GM18505 (cell line): ENCODE measurements around the gene GOLGA3.
"Not testable (repeated sequence)": the region's sequence is repeated elsewhere in the genome, so short reads cannot be mapped to it uniquely, and the experiment has no call there.

Source experiments
- ATAC-seq: cut with Tn5 transposase; IDR thresholded peaks from one replicate; pipeline ENCODE4 v1.9.1; 2021; ENCODE audit not compliant: unreplicated experiment
- POLR2A ChIP-seq: IDR thresholded peaks from 4 replicates; pipeline ENCODE4 v1.6.1; 2011; ENCODE audit warnings: borderline replicate concordance; ENCODE audit not compliant: insufficient read depth, insufficient read length; ENCODE audit errors: extremely low read depth

Gene GOLGA3

DNA sequence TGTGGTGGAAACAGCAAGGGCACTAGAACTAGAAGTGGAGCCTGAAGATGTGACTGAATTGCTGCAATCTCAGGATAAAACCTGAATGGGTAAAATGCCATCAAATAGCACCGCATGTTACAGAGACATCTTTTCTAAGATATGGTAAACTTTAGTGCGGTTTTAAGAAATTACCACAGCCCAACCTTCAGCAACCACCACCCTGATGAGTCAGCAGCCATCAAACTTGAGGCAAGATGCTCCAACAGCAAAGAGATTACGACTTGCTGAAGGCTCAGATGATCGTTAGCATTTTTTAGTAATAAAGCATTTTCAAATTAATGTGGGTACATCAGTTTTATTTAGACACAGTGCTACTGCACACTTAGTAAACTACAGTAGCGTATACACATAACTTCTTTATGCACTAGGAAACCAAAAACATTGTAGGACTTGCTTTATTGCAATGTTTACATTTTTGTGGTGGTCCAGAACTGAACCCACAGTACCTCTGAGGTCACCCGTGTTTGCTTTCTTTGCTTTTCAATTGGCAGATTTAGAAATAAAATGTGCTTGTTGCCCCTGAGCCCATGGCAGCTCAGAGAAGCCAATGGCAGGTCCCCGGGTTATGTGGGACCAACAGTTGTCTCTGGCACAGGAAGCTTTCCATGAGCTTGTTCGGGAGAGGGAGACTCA is 15.9 kb downstream of the GOLGA3 start:
- no peak for ATAC-seq
- TF ChIP-seq POLR2A: no peak

DNA sequence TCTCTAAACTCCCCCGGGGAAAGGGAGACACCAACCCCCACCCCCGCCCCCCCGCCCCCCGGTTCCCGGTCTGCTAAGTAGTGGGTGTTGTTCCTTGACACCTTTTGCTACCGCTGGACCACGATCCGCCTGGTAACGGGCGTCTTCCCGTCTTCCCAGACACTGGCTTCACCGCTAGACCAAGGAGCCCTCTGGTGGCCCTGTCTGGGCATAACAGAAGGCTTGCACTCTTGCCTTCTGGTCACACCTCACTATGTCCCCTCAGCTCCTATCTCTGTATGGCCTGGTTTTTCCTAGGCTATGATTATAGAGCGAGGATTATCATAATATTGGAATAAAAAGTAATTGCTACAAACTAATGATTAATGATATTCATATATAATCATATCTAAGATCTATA is 19.3 kb downstream of the GOLGA3 start:
- not testable (repeated sequence) for ATAC-seq

DNA sequence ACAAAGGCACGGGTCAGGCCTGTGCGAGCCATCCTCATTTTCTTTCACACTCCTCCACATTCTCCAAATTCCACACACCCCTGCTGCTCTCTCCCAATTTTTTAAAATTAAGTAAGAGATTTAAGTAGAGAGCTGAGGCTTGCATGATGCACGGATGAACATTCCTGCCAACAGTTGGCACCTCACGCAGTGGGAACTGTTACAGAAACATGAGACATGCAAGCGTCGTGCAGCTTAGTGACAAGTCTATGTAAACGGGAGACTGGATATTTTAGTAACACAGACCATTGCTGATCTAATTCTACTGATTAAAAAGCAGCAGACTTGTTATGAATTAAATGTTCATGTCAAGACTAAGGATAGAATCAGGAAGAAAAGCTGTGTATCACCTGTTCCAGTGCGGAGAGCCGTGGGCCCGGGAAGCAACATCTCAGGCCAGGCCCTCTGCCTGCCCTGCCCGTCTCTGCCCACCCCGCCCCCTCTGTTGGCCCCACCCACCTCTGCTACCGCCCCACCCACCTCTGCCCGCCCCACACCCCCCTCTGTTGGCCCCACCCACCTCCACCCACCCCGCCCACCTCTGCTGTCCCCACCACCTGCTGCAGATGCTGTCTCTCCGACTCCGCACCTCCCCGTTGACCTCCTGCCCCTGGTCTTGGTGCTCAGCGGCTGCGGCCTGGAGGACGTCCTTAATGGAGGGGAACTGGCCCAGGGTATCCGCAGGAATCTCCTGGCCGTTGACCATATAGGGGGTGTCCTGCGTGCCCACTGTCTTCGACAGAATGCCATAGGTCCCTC is 21.2 kb downstream of the GOLGA3 start:
- ATAC-seq: no peak
- no peak for TF ChIP-seq POLR2A

DNA sequence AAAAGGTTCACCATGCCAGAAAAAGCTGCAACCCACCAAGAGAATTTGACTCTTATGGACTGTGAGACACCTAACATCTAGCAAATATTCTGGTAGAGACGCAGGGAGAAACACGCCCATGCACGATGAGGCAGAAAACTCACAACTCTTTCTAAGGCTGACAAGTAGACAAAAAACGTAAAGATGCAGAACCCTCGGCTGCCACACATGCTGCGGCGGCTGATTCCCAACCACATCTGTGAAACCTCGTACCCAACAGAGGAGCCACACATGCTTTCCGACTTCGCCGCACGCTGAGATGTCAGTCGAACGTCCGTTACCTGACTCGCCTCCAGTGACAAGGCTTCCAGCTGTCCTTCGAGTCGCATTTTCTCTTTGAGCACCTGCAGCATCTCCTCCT is 21.8 kb downstream of the GOLGA3 start:
- ATAC-seq: no peak
- TF ChIP-seq POLR2A: no peak

DNA sequence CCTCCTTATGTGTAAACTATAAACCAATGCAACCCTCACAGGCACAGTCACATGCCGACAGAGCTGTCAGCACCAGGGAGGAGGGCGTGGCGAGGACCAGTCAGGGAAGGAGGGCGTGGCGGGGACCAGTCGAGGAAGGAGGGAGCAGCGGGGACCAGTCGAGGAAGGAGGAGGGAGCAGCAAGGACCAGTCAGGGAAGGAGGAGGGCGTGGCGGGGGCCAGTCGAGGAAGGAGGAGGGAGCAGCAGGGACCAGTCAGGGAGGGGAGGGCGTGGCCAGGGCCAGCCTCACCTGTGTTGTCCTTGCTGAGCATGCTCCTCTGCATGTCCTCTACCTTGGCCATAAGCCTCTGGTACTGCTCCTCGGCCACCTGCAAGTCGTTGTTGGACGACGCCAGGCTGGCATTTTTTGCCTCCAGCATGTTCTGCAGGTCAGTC is 24.2 kb downstream of the GOLGA3 start:
- TF ChIP-seq POLR2A: no peak
- no peak for ATAC-seq

DNA sequence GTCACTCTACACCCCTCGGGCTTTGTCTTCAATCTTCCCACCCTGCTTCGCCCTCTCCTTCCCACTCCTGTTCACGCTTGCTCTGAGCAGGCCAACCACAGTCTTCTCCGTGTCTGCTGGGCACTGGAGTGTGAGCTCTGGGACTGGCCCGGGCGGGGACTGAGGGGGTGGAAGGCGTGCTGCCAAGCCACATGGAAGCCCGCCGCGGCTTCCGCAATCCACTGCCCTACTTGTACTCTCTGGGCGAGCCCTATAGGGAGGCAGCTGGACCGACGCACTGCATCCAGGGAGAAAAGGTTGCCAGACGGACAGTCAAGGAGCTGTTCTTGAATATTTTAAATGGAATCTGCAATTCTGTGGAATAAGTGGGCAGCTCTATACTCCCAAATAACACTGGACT is 24.8 kb downstream of the GOLGA3 start:
- no peak for ATAC-seq

DNA sequence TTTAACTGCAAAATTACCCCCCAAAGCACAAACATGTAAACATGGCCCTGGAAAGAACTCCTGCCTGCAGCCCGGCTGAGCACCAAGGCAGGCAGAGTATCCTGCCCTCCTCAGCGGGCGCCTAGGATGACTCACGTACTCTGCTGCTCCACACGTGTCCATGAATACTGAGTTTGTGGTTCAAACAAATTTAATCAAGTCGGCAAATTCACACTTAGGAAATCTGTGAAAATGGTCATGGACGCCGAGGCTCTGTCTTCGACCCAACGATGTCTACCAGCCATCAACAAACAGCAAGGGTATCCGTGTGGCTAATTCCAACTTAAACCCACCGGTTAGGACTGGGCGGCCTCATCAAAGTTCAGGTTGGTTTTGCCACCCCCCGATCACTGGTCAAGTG is 25.5 kb downstream of the GOLGA3 start:
- no peak for TF ChIP-seq POLR2A
- ATAC-seq: no peak

More for the DNA sequence above, 24.8 kb downstream of the GOLGA3 start:
- no peak for TF ChIP-seq POLR2A

DNA sequence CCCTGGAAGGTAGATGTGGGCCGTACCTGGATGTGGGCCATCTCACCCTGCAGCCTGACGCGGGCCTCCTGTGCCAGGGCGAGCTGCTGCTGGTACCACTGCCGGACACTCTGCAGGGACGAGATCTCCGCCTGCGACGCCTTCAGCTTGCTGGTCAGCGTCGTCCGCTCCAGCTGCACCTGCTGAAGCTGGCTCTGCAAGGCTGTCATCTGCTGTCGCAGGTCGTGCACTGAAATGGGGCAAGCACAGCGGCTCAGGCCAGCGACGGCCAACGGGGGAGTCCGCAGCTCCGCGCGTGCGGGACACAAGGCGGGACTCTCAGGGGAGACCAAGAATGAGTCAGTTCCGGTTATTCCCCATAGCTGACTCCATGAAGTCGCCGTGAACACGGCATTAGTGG is 26.9 kb downstream of the GOLGA3 start:
- no peak for TF ChIP-seq POLR2A
- no peak for ATAC-seq

DNA sequence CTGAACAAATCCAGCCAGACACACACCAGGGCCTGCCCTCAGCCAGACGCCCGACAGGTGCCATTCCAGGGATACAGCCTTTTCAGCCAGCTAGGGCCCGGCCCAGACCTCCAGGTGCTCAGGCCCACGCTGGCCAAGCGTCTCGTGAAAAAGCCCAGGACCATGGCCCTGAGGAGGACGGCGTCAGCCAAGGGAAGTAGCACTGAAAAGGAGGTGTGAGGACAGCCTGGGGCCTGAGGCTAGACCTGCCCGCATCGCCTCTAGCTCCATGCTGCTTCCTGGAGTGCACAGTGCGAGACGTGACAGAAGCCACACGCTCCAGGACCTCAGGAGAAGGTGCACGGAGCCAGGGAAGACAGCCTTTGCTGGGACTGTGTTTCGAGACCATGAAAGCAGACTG is 29.8 kb downstream of the GOLGA3 start:
- no peak for ATAC-seq
- TF ChIP-seq POLR2A: no peak

DNA sequence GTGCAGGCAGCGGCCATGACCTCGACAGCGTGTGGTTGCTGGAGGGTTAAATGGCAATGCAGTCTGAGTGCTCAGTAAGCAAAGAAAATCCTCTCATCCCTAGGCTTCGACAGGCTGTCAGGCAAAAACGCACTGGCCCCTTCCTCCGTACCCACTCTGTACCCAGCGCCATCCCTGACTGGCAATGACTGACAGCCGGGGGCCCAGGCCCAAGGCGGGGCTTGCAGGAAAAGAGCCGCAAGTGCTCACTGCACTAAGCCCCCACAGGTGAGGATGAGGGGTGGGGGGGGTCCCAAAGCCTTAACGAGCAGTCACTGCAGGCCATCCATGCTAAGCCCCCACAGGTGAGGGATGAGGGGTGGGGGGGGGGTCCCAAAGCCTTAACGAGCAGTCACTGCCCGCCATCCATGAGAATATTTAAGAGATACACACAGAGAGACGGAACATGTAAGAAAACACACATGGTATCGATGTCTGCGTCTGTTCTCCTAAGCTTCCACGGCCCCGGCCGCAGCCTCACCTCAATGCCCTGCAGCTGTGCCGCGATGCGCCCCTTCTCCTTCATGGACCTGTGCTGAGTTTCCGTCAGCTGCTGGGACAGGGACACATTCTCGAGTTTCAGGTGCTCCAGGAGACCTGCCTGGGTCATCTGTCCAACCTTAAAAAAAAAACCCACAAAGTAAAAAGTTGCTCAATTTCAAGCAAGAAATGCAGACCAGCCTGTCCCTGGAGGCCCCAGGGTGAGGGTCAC is 30.7 kb downstream of the GOLGA3 start:
- TF ChIP-seq POLR2A: no peak
- ATAC-seq: no peak

DNA sequence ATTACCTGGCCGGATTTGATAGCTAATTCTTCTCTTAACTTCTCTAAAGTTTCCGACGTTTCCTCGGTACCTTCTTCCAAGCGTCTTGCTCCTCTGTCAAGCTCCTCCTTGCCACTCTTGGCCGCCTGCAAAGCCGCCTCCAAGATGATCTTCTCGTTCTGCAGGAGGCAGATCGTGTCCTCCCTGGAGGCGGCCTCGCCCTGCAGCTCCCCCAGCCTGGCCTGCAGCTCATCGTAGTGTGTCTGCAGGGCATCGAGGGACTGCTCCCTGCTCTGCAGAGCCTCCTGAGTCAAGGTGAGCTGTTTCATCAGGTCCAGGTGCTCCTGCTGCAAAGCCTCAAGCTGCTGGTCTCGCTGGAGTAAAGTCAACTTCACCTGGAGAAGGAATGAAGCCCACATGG is 32.8 kb downstream of the GOLGA3 start:
- no peak for TF ChIP-seq POLR2A
- ATAC-seq: no peak

DNA sequence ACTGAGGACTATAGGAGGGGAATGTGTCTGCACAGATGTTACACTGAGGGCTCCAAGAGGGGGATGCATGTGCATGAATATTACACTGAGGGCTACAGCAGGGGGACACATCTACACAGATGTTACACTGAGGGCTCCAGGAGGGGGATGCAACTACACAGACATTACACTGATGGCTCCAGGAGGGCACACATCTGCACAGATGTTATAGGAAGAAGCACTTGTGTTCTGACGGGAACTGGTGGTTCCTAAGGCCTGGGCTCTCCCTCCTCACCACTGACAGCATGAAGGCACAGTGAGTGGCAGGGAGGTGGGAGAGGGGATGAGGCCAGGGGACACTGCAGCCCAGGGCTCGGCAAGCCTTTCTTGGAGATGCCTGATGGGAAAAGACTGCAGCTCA is 36.7 kb downstream of the GOLGA3 start:
- not testable (repeated sequence) for ATAC-seq

DNA sequence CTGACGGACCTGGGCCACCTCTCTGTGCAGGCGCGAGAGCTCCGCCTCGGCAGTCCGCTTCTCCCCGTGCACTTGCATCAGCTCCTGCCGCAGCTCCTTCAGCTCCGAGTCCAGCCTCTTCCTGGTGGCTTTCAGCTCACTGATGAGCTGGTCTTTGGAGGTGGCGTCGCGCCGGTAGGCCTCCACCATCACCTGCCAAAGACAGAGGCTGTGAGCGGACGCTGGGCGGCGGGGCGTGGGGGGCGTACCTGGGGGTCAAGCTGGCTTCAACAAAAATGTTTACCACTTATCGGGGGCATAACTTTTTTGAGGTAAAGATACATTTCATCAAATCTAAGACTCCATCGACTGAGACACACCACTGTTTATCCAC is 39.6 kb downstream of the GOLGA3 start:
- no peak for TF ChIP-seq POLR2A
- no peak for ATAC-seq
